Karpas-422 (cell line): Measurements from ENCODE around the gene EARS2. TPM values are rescaled to one million over a fixed set of nuclear protein-coding genes. Genes with fewer than 3 reads are reported as not detected.

Source experiments
- DNase-seq: peaks from one replicate; pipeline ENCODE4 v3.0.0-alpha.2; 2015
- H2AFZ ChIP-seq: fragments of 200-600 bp; sonication (generic); 2 replicates; pipeline ENCODE4 v1.6.1; 2014; ENCODE audit warnings: antibody characterized with exemption, low read length, mixed read lengths
- H3K27ac ChIP-seq: fragments of 200-600 bp; sonication (generic); 2 replicates; pipeline ENCODE4 v1.5.1; 2014; ENCODE audit warnings: mild to moderate bottlenecking, low read length, moderate library complexity
- H3K27me3 ChIP-seq: fragments of 200-600 bp; sonication (generic); 2 replicates; pipeline ENCODE4 v1.6.1; 2014; ENCODE audit warnings: low read length, mixed read lengths
- H3K36me3 ChIP-seq: fragments of 200-600 bp; sonication (generic); 2 replicates; pipeline ENCODE4 v1.6.1; 2014; ENCODE audit warnings: low read length, mixed read lengths; ENCODE audit not compliant: insufficient read depth
- H3K4me1 ChIP-seq: fragments of 200-600 bp; sonication (generic); 2 replicates; pipeline ENCODE4 v1.6.1; 2014; ENCODE audit warnings: mild to moderate bottlenecking, low read length, mixed read lengths
- H3K4me2 ChIP-seq: fragments of 200-600 bp; sonication (generic); 2 replicates; pipeline ENCODE4 v1.6.1; 2014; ENCODE audit warnings: low read length, low read depth, mild to moderate bottlenecking; ENCODE audit not compliant: poor library complexity, severe bottlenecking
- H3K4me3 ChIP-seq: fragments of 200-600 bp; sonication (generic); 2 replicates; pipeline ENCODE4 v1.5.1; 2014; ENCODE audit warnings: mild to moderate bottlenecking, antibody characterized with exemption, low read length, mixed read lengths
- H3K79me2 ChIP-seq: fragments of 200-600 bp; sonication (generic); 2 replicates; pipeline ENCODE4 v1.6.1; 2014; ENCODE audit warnings: mild to moderate bottlenecking, low read length, mixed read lengths
- H3K9ac ChIP-seq: fragments of 200-600 bp; sonication (generic); 2 replicates; pipeline ENCODE4 v1.6.0; 2014; ENCODE audit warnings: low read length
- H3K9me2 ChIP-seq: fragments of 200-600 bp; sonication (generic), shearing (Covaris generic); replicated peaks from 2 replicates; pipeline ENCODE4 v1.6.0; 2014; ENCODE audit warnings: mild to moderate bottlenecking, low read length, moderate library complexity; ENCODE audit not compliant: insufficient read depth
- H3K9me3 ChIP-seq: fragments of 300-700, 200-600 bp; sonication (generic); 2 replicates; pipeline ENCODE4 v1.6.1; 2014; ENCODE audit warnings: low read length, mixed read lengths
- H4K20me1 ChIP-seq: fragments of 200-600 bp; sonication (generic); 2 replicates; pipeline ENCODE4 v1.6.1; 2014; ENCODE audit warnings: mild to moderate bottlenecking, antibody characterized with exemption, low read length, low read depth; ENCODE audit not compliant: insufficient read depth
- total RNA-seq: library from RNA; depleted of rRNA; stranded (reverse); fragments of >200 nt; shearing (Covaris generic); gene quantifications from 2 replicates; pipeline ENCODE4 v1.2.3, GENCODE V29; 2014; ENCODE audit warnings: low replicate concordance

EARS2 gene
- total RNA-seq, 1 experiment from 2014 or later = 25.5 TPM

DNA sequence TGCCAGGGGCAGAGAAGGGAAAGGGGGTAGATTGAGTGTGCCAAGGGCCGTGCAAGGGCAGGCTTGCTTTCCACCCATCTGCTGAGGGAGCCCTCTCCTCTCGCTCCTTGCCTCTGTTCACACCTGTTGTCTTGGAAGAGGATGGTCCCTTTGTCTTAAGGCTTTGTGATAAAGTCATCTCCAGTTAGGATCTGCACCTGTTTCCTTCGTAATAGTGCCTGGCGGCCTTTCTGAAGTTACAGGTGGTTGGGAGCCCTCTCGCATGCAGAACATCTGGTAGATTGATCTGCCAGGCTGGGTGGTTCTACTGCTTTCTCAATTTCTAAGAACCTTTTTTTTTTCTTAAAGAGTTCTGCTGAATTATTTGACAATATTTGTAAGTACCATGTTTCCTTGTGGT is 16.7 kb upstream of the EARS2 start:
- Histone ChIP-seq H3K36me3 (peaks cover 6% of the 10 kb centered on the region; the same call in 1 of the 2 replicates), H2AFZ (no peak overlapping the region), H3K27ac (no peak overlapping the region), H4K20me1 (no peaks in the 10 kb centered on the region), H3K9me2 (no peaks in the 10 kb centered on the region), H3K9ac (no peak overlapping the region), H3K27me3 (no peaks in the 10 kb centered on the region), H3K4me2 (no peak overlapping the region), H3K9me3 (no peaks in the 10 kb centered on the region), H3K4me3 (no peak overlapping the region), H3K4me1 (peaks cover 28% of the 10 kb centered on the region), H3K79me2 (no peaks in the 10 kb centered on the region)
- DNase-seq = no peak

DNA sequence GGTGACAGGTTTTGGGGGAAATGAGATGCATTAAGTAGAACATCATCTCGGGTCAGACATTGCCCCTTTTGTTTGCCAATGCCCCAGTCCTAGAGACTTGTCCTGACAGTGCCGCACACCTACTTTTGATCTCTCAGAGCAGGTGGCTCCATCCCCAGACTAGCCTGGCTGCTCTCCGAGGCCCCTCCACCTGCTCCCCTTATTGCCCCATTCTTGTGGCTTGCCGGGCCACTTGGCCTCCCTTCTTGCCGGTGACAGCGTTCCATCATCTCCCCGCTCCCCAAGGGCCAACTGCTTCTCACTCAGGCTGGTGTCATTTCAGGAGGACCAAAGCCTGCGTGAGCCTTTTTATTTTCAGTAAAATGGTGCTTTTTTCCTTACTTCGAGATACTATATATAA is 15.2 kb upstream of the EARS2 start:
- H4K20me1 ChIP-seq = no peaks in the 10 kb centered on the region
- no peak overlapping the region for H2AFZ ChIP-seq
- peaks cover 29% of the 10 kb centered on the region for H3K4me1 ChIP-seq
- no peak overlapping the region for H3K9ac ChIP-seq
- peaks cover 3% of the 10 kb centered on the region; the same call in 1 of the 2 replicates for H3K79me2 ChIP-seq
- H3K36me3 ChIP-seq = peaks cover 11% of the 10 kb centered on the region; the same call in 1 of the 2 replicates
- H3K4me2 ChIP-seq = no peak overlapping the region
- H3K9me3 ChIP-seq = no peaks in the 10 kb centered on the region
- H3K9me2 ChIP-seq = no peaks in the 10 kb centered on the region
- no peak for DNase-seq
- H3K27me3 ChIP-seq = no peaks in the 10 kb centered on the region
- no peak overlapping the region for H3K4me3 ChIP-seq
- H3K27ac ChIP-seq = no peak overlapping the region

DNA sequence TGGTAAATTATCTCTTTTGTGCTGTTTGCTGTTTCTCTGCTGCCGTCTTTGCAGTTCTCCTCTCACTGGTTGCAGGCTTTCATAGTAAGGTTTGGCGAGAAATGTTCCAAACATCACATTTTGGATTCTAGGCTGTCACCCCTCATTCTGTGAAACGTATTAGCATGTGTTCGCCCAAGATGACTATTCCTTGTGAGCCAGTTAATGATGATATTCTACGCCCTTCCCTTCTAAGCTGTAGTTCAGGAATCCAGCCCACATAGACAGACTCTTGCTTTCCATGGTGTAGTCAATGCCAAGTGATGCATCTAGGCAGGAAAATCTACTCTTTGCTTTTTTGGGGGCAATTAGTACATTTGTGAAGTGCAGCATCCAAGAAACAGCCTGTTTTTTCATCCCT is 14.7 kb upstream of the EARS2 start:
- Histone ChIP-seq H2AFZ (no peak overlapping the region), H4K20me1 (no peaks in the 10 kb centered on the region), H3K9me3 (no peaks in the 10 kb centered on the region), H3K4me3 (no peak overlapping the region), H3K4me1 (peaks cover 29% of the 10 kb centered on the region), H3K4me2 (no peak overlapping the region), H3K27me3 (no peaks in the 10 kb centered on the region), H3K36me3 (peaks cover 15% of the 10 kb centered on the region; the same call in 1 of the 2 replicates), H3K9me2 (no peaks in the 10 kb centered on the region), H3K79me2 (peaks cover 4% of the 10 kb centered on the region; the same call in 1 of the 2 replicates), H3K9ac (no peak overlapping the region), H3K27ac (peak overlapping the region; percentile 89; the same call in 1 of the 2 replicates)
- no peak for DNase-seq

DNA sequence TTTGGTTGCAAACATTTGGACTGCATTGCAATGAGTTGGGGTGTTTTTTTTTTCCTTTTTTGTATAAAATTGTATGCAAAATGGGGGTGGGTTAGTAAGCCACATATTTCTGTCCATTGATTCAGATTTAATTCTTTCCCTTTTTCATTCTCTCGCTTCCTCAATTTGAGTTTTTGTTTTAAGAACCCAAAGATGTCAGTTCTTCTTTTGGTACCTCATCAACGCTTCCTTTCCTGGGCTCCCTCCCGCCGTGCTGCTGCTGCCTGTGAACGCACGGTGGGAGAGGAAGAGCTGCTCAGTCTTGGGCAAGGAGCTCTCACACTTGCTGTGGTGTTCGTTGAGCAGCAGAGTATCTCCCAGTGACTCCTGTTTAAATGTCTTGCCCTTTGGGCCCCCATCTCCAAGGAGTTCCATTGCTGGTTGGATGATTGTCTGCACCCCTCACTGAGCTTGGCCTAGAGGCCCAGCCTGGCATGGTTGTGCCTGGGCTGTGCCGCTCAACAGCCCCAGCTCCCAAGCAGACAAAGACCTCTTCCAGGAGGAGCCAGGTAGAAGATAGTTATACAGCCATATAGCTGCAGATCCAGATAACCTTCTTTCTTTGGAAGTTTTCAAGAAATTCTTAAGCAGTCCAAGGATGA is 14.0 kb upstream of the EARS2 start:
- no peaks in the 10 kb centered on the region for H3K9me2 ChIP-seq
- no peak overlapping the region for H3K4me3 ChIP-seq
- no peaks in the 10 kb centered on the region for H3K27me3 ChIP-seq
- peak; percentile 83 for DNase-seq
- peaks cover 4% of the 10 kb centered on the region; the same call in 1 of the 2 replicates for H3K79me2 ChIP-seq
- peaks cover 19% of the 10 kb centered on the region; the same call in 1 of the 2 replicates for H3K36me3 ChIP-seq
- peaks cover 29% of the 10 kb centered on the region for H3K4me1 ChIP-seq
- H3K9ac ChIP-seq = peak overlapping the region; percentile 32; the same call in 1 of the 2 replicates
- no peaks in the 10 kb centered on the region for H3K9me3 ChIP-seq
- peak overlapping the region; percentile 53 for H3K4me2 ChIP-seq
- H4K20me1 ChIP-seq = no peaks in the 10 kb centered on the region
- H2AFZ ChIP-seq = no peak overlapping the region
- peak overlapping the region; percentile 89 for H3K27ac ChIP-seq

DNA sequence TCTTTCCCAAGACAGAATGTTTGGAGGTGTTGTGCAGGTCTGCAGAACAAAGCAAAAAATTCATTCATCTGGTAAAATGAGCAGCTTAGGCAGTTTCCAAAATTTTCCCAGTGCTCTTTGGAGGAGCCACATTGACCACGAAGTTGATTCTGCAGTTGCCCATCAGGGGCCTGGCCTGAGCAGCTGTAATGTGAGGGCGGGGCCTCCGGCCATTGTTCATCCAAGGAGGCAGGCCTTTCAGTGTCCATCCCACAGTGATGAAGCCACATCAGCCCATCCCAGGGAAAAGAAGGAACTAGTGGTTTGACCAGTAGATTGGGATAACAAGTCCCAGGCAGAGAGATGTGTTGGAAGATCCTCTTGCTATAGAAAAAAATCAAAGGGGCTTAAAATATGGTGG is 10.5 kb upstream of the EARS2 start:
- Histone ChIP-seq H3K9me2 (no peaks in the 10 kb centered on the region), H3K36me3 (peaks cover 46% of the 10 kb centered on the region), H3K9ac (no peak overlapping the region), H3K4me3 (no peak overlapping the region), H4K20me1 (no peaks in the 10 kb centered on the region; the same call in 1 of the 2 replicates), H3K4me1 (peaks cover 29% of the 10 kb centered on the region), H2AFZ (no peak overlapping the region), H3K79me2 (peaks cover 14% of the 10 kb centered on the region; the same call in 1 of the 2 replicates), H3K27me3 (no peaks in the 10 kb centered on the region), H3K27ac (no peak overlapping the region), H3K9me3 (no peaks in the 10 kb centered on the region), H3K4me2 (no peak overlapping the region)
- no peak for DNase-seq

DNA sequence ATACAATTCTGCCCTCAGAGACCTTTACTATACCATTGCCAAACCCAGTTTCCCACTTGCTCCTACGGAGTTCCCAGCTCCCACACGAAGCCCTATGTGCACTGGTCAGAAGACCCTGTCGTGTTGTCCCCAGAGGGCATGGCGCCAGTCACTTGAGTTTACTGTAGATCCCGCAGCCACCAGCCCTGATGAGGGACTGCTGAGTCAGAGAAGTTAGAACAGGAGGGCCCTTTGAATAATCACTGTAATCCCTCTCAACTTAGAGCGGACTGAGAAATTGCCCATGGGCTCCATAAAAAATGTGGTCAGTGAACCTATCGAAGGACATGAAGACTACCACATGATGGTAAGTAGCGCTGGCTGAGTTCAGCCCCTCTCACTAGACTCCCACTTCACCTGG is 9.6 kb upstream of the EARS2 start:
- Histone ChIP-seq H3K4me1 (peaks cover 29% of the 10 kb centered on the region), H4K20me1 (no peaks in the 10 kb centered on the region; the same call in 1 of the 2 replicates), H3K27ac (no peak overlapping the region), H3K79me2 (peaks cover 21% of the 10 kb centered on the region), H3K27me3 (no peaks in the 10 kb centered on the region), H3K4me3 (no peak overlapping the region), H3K9me3 (no peaks in the 10 kb centered on the region), H3K36me3 (peaks cover 54% of the 10 kb centered on the region), H3K4me2 (no peak overlapping the region), H2AFZ (no peak overlapping the region), H3K9me2 (no peaks in the 10 kb centered on the region), H3K9ac (no peak overlapping the region)
- DNase-seq = no peak

DNA sequence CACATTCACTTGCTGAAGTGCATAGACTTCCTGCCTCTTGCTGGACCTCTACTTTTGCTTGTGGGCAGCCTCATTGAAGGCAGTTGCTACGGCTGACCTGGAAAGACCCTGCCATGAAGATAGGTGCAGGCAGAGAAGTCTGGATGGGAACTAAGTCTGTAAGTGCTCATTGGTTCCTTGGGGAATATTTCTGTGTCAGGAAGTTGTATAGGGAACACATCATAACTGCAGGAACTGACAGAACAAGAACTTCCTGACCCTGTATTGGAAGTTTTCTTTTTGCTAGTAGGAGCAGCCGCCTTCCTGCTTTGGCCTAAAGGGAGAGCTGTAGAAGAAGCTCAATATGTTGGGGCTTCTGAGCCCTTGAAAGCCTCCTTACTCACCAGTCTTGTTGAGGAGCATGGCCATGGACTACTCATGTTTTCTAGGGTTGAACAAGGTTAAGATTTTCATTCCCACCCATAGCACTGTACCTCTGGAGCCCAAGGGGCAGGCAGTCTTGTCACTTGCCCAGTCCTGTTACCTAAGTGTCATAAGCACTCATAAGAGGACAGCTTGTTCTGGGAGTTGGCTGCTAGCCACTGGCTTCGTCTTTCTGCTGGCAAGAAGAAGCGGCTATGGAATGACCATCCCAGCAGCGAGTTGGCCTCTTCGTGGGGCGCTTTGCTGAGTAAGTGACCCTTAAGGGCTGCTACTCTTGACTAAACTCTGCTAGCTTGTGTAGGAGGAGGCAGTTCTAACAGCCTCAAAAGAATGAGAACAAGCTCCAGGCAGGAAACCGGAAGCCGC is 7.6 kb upstream of the EARS2 start:
- Histone ChIP-seq H3K36me3 (peaks cover 72% of the 10 kb centered on the region), H3K9ac (no peak overlapping the region)

DNA sequence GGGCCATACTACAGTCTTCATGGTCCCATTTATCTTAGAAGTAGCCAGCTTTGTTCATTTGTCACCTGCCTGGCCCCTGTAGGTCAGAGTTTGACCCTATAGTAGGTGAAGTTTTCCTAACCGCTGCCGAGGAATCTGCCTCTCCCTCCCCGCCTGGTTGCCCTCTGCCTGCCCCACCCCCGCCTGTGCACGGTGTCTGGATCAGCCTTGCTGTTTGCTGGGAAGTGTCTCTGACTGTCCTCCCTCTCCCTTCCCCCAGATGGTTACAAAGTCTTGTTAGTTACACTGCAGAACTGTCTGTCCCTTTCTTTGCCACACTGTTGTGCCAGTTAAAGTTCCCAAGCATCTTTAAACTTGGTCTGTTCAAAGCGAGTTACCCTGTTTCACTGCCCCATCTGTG is 6.0 kb upstream of the EARS2 start:
- peaks cover 56% of the 10 kb centered on the region for H3K79me2 ChIP-seq
- H3K9ac ChIP-seq = no peak overlapping the region
- no peaks in the 10 kb centered on the region for H3K9me2 ChIP-seq
- no peaks in the 10 kb centered on the region; the same call in none of the 2 replicates for H4K20me1 ChIP-seq
- H3K27me3 ChIP-seq = no peaks in the 10 kb centered on the region
- H3K9me3 ChIP-seq = no peaks in the 10 kb centered on the region
- H2AFZ ChIP-seq = no peak overlapping the region
- H3K36me3 ChIP-seq = peaks cover 75% of the 10 kb centered on the region
- no peak overlapping the region for H3K4me2 ChIP-seq
- DNase-seq = no peak
- H3K27ac ChIP-seq = no peak overlapping the region
- H3K4me1 ChIP-seq = peaks cover 19% of the 10 kb centered on the region
- H3K4me3 ChIP-seq = no peak overlapping the region

More for the DNA sequence above, 7.6 kb upstream of the EARS2 start:
- Histone ChIP-seq H3K79me2 (peaks cover 40% of the 10 kb centered on the region), H3K4me1 (peaks cover 15% of the 10 kb centered on the region), H3K27me3 (no peaks in the 10 kb centered on the region), H4K20me1 (no peaks in the 10 kb centered on the region; the same call in none of the 2 replicates), H3K9me3 (no peaks in the 10 kb centered on the region), H3K27ac (no peak overlapping the region), H3K4me2 (no peak overlapping the region), H3K9me2 (no peaks in the 10 kb centered on the region), H3K4me3 (no peak overlapping the region), H2AFZ (no peak overlapping the region)
- no peak for DNase-seq
